Right atrium auricular region (tissue), 2 donors: ENCODE data around the gene COBL. TPM values are rescaled to one million over a fixed set of nuclear protein-coding genes. Genes with fewer than 3 reads are reported as not detected.

ENCODE experiments used
- DNase-seq: peaks from one replicate; pipeline ENCODE4 v3.0.0-alpha.2; 2019; ENCODE audit warnings: low spot score
- H3K27ac ChIP-seq, 2 donors: fragments of 200-600 bp; sonication (generic); 1 replicate in 1 of 2; 2 replicates in 1 of 2; pipeline ENCODE4 v1.5.1; 2016 to 2019
- H3K27me3 ChIP-seq, 2 donors: fragments of 200-600 bp; sonication (generic); one replicate each; pipeline versions ENCODE4 v1.5.1 to v1.6.0; 2017 to 2019
- H3K36me3 ChIP-seq: fragments of 200-600 bp; sonication (generic); one replicate; pipeline ENCODE4 v1.5.1; 2016
- H3K4me1 ChIP-seq, 2 donors: fragments of 200-600 bp; sonication (generic); one replicate each; pipeline versions ENCODE4 v1.5.1 to v1.6.0; 2017 to 2019
- H3K4me3 ChIP-seq, 2 donors: fragments of 200-600 bp; sonication (generic); 1 replicate in 1 of 2; 2 replicates in 1 of 2; pipeline ENCODE4 v1.5.1; 2017 to 2019; ENCODE audit warnings: mild to moderate bottlenecking in 1 of 2, moderate library complexity in 1 of 2
- H3K9me3 ChIP-seq, 2 donors: fragments of 200-600 bp; sonication (generic); one replicate each; pipeline ENCODE4 v1.5.1; 2019
- CTCF ChIP-seq, 2 donors: fragments of 200-600 bp; sonication (generic); IDR thresholded peaks; one replicate each; pipeline ENCODE4 v1.5.1; 2019; ENCODE audit warnings: antibody characterized with exemption in 2 of 2
- total RNA-seq, 2 donors: library from RNA; depleted of rRNA; stranded (reverse); fragments of >200 nt; gene quantifications; one replicate each; pipeline ENCODE4 v1.1.0, GENCODE V29; 2016

COBL gene
- total RNA-seq, 2 donors from 2014 or later = 26.3 to 31.4 TPM

- peaks cover 0 to 30% of the 10 kb centered on the region in 2 donors for H3K4me1 ChIP-seq
- H3K36me3 ChIP-seq = no peaks in the 10 kb centered on the region
Measured at GRCh38 chr7:51187941-51188340, 128.7 kb downstream of the COBL start.

DNA sequence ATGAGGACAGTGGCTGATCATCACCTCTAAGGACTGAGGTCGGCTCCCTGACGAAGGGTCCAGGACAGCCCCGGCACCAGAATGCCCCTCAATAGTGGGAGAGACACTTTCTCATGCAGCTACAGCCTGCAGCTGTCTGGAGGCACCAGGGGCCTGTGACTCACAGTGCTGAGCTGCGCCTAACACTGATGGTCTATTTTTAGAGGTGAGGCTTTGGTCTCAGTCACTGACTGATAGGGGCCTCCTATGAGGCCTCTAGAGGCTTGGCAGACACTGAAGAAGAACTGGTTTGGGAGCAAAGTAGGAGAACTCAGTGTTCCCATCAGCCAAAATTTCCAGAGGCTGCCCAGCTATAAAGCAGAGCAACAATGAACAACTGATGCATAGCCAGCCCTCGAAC lies 130.1 kb downstream of the COBL start:
- DNase-seq = no peak
- Histone ChIP-seq H3K4me3 (no peak overlapping the region), H3K9me3 (no peaks in the 10 kb centered on the region), H3K4me1 (peaks cover 0 to 32% of the 10 kb centered on the region in 2 donors), H3K36me3 (no peaks in the 10 kb centered on the region), H3K27me3 (no peaks in the 10 kb centered on the region), H3K27ac (peak overlapping the region; percentile 52 to 73)
- TF ChIP-seq CTCF (IDR thresholded peaks at IDR 0.05) = no peak

More at GRCh38 chr7:51187941-51188340, 128.7 kb downstream of the COBL start:
- peak; percentile 16 to 54 for TF ChIP-seq CTCF (IDR thresholded peaks at IDR 0.05)
- no peak overlapping the region for H3K4me3 ChIP-seq
- H3K27me3 ChIP-seq = no peaks in the 10 kb centered on the region
- no peaks in the 10 kb centered on the region for H3K9me3 ChIP-seq
- no peak for DNase-seq
- peak overlapping the region; percentile 71 to 73 for H3K27ac ChIP-seq

DNA sequence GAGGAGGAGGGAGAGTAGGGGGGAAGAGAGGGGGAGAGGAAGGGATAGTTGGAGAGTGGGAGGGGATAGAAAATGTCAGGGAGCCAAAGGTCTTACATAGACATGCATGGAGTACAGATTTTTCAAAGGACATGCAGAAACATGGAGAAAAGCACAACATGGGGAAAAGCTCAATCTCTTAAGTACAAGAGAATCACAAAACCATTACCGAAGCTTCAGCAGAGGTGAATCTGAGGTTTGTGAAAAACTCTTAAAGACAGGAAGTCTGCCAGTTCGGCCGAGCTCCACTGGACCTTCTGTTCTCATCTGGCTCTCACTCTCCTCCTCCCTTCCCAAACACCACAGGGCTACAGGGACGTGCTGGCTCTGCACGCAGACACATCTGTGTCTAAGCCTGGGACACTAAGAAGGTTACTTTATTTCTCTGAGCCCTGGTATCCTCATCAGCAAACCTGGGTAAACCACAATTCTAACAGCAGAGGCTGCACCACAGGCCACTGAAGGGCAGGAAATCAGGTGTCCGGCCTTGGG lies 133.9 kb downstream of the COBL start:
- TF ChIP-seq CTCF (IDR thresholded peaks at IDR 0.05) = no peak
- DNase-seq = no peak
- Histone ChIP-seq H3K4me3 (no peak overlapping the region), H3K27me3 (no peaks in the 10 kb centered on the region), H3K36me3 (no peaks in the 10 kb centered on the region), H3K27ac (peak overlapping the region in 1 of 2 donors; percentile 31), H3K4me1 (peaks cover 0 to 23% of the 10 kb centered on the region in 2 donors), H3K9me3 (no peaks in the 10 kb centered on the region)

- Histone ChIP-seq H3K4me1 (peaks cover 0 to 5% of the 10 kb centered on the region in 2 donors), H3K9me3 (no peaks in the 10 kb centered on the region), H3K27ac (no peak overlapping the region), H3K36me3 (no peaks in the 10 kb centered on the region), H3K4me3 (no peak overlapping the region), H3K27me3 (no peaks in the 10 kb centered on the region)
- no peak for TF ChIP-seq CTCF (IDR thresholded peaks at IDR 0.05)
- no peak for DNase-seq
Measured at GRCh38 chr7:51180092-51180491, 136.5 kb downstream of the COBL start.

DNA sequence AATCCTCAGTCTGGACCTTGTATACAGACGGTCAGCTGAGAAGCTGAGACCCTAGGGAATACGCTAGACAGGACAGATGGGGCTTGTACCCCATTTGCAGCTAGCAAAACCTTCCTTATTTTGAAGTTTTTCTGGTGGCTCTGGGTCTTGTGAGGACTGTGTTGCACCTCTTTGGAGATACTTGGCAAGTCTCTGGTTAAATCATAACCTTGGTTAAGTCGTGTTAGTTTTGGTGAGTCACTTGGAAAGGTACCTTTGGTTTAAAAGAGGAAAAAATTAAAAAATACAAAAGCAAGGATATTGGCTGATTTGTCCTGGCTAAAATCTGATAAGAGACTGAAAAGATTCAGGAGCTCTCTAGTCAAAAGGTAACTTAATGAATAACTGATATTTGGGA lies 140.6 kb downstream of the COBL start:
- TF ChIP-seq CTCF (IDR thresholded peaks at IDR 0.05) = no peak
- Histone ChIP-seq H3K4me1 (no peaks in the 10 kb centered on the region), H3K27ac (no peak overlapping the region), H3K36me3 (no peaks in the 10 kb centered on the region), H3K9me3 (no peaks in the 10 kb centered on the region), H3K4me3 (no peak overlapping the region), H3K27me3 (no peaks in the 10 kb centered on the region)
- no peak for DNase-seq
